ENCODE results near the gene ACOD1. TPM values are rescaled to one million over a fixed set of nuclear protein-coding genes. Genes with fewer than 3 reads are reported as not detected.
A peak's percentile ranks its signal among the peaks of the same experiment; 100 is the strongest.
"Not testable (repeated sequence)": the region's sequence is repeated elsewhere in the genome, so short reads cannot be mapped to it uniquely, and the experiment has no call there.

ACOD1 gene
- total RNA-seq (2014; rRNA removed; shearing (Covaris generic); ENCODE audit: low replicate concordance): not detected in 2 replicates

DNA sequence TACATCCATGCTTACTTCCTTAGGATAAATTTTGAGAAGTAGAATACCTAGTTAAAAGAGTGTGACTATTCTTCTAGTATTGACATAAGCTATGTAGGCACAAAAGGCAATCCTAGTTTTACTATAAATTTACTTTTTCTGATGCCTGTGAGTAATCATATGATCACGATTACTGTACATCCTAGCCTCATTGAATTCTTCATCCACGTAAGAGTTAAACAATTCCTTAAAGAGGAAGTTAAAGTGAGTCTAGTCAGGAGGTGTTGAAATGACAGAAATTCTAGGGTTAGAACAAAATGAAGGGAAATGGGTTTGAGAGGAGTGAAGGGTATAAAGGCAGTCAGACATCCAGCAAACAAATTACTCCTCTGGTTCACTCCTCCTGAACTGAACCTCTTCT lies at the start of gene ACOD1:
Gene ACOD1 (plus strand): TSS at position 363 of the 400 bp plus-strand sequence. CDS start 48 bp downstream, outside the sequence.
- no peak for DNase-seq (ENCODE audit: low read depth)
- in situ Hi-C loops (cut with HindIII; ENCODE audit: low pct_unique_long_range_greater_than_20kb, low sequenced_read_pairs): no loop called here

DNA sequence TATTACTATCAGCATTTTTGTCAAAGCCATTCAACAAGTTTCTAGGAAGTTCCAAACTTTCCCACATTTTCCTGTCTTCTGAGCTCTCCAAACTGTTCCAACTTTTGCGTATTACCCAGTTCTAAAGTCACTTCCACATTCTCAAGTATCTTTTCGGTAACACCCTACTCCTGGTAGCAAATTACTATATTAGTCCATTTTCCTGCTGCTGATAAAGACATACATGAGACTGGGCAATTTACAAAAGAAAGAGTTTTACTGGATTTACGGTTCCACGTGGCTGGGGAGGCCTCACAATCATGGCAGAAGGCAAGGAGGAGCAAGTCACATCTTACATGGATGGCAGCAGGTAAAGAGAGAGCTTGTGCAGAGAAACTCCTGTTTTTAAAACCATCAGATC lies 49.2 kb upstream of the ACOD1 start:
- in situ Hi-C loops (cut with HindIII; ENCODE audit: low pct_unique_long_range_greater_than_20kb, low sequenced_read_pairs); DNase-seq (ENCODE audit: low read depth): not testable (repeated sequence)

DNA sequence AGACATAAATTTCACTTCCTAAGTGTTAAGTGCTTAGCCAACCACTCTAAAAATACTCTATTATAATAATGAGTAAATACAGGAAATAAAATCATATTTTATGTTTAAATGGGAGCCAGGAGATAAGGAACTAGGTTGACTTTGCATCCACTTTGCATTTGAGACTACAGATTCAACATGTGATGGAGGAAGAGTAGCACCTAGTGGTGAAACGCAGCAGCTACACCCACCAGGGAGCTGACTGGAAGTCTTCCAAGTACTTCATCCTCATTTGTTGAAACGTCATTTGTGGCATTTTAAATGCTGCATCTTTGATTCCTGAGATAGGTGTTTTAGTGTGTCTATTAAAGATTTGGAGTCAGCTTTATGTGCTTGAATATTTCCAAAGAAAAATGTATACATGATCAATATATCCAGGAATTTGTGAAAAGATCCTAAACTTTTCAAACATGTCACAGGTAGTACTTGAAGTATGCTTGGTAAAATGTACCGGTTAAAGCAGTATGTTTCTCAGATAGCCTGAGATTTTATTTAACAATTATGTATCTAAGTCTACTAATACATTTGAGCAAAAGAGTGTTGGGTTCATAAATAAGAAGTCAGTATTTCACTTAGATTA lies 44.7 kb upstream of the ACOD1 start:
- DNase-seq (ENCODE audit: low read depth): peak; percentile 28
- in situ Hi-C loops (cut with HindIII; ENCODE audit: low pct_unique_long_range_greater_than_20kb, low sequenced_read_pairs): no loop called here

DNA sequence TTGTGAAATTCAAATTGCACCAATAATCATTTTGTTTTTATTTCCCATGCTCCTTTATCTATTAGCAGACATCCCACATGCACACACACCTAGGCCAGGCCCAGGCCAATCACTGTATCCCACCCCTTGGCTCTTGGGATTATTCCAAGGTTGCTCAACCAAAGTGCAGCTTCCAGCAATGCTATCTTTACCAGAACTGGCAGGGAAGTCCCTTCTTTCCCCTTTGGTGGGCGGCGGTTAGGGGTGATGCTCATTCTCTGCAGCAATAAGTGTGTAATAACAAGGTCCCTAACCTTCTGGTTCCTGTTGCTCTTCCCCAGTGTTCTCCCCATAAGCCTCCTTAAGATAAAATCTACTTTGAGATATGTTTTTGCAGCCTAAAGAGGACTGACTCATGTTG lies 43.8 kb upstream of the ACOD1 start:
- no peak for DNase-seq (ENCODE audit: low read depth)
- in situ Hi-C loops (cut with HindIII; ENCODE audit: low pct_unique_long_range_greater_than_20kb, low sequenced_read_pairs): no loop called here

DNA sequence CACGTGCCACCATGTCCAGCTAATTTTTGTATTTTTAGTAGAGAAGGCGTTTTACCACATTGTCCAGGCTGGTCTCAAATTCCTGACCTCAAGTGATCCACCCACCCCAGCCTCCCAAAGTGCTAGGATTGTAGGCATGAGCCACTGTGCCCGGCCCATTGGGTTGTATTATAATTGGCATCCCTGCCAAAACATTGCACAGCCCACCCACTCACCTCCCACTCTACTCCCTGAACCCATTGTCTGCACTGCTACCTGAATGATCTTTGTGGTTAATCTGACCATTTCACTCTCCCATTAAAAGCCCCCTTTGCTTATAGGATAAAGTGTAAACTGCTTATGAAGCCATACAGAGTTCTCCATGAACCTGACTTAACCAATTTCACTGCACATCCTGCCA lies 35.8 kb upstream of the ACOD1 start:
- DNase-seq (ENCODE audit: low read depth): no peak
- in situ Hi-C loops (cut with HindIII; ENCODE audit: low pct_unique_long_range_greater_than_20kb, low sequenced_read_pairs): no loop called here

DNA sequence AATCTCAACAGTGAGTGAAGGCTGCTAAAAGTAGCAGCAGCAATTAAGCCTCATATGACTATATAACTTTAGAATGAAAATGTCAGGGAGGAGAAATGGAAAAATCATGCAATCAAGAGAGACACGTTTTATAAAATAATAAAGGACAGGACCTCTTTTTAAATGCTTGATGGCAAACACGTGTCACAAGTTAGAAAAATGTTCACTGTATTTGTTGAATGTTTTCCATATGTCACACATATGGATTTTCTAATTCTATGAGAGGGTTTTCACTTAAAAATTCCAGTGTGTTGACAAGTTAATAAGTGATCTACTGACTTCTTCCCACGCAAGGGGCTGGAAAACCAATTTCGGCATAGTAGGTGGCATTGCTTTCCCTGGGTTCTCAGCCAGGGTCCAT lies 34.4 kb upstream of the ACOD1 start:
- DNase-seq (ENCODE audit: low read depth): no peak
- in situ Hi-C loops (cut with HindIII; ENCODE audit: low pct_unique_long_range_greater_than_20kb, low sequenced_read_pairs): no loop called here

DNA sequence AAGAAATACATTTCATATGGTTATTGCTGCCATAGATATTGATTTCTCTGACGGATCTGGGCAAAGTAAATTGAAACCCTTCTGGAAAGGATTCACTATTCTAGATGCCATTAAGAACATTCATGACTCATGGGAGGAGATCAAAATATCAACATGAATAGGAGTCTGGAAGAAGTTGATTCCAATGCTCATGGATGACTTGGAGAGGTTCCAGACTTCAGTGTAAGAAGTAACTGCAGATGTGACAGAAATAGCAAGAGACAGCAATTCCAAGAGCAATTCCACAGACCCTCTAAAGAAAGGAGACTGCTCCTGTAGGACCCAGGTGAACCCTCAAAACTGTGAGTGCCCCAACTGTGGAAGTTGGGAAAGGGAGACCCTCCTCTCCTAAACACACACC lies 31.2 kb upstream of the ACOD1 start:
- no peak for DNase-seq (ENCODE audit: low read depth)
- in situ Hi-C loops (cut with HindIII; ENCODE audit: low pct_unique_long_range_greater_than_20kb, low sequenced_read_pairs): no loop called here

DNA sequence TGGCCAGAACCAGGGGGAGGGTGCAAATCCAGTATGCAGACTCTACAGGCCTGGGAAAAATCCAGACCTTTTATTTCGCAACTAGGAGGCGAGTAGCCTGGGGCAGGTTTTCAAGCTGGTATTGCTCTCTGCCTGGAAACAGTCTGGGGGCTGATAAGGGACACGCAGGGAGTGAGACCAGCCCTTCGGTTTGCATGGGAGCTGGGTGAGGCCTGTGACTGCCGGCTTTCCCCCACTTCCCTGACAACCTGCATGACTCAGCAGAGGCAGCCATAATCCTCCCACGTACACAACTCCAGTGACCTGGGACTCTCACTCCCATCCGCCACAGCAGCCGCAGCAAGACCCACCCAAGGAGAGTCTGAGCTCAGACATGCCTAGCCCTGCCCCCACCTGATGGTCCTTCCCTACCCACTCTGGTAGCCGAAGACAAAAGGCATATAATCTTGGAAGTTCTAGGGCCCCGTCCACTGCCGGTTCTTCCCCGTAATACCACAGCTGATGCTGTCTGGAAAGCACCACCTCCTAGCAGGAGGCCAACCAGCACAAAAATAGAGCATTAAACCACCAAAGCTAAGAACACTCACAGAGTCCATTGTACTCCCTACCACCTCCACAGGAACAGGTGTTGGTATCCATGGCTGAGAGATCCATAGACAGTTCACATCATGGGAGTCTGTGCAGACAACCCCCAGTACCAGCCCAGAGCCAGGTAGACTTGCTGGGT lies 30.4 kb upstream of the ACOD1 start:
- in situ Hi-C loops (cut with HindIII; ENCODE audit: low pct_unique_long_range_greater_than_20kb, low sequenced_read_pairs); DNase-seq (ENCODE audit: low read depth): not testable (repeated sequence)

DNA sequence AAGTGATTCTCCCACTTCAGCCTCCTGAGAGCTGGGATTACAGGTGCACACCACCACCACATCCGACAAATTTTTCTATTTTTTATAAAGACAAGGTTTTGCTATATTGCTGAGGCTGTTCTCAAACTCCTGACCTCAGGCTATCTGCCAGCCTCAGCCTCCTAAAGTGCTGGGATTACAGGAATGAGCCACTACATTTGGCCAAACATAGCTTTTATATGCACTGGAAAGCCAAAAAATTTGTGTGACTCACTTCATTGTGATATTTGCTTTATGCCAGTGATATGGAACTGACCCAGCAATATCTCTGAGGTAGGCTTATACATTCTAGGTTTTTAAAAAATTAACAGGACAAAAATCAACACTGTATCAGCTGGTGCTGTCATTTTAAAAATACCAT lies 26.8 kb upstream of the ACOD1 start:
- DNase-seq (ENCODE audit: low read depth): no peak
- in situ Hi-C loops (cut with HindIII; ENCODE audit: low pct_unique_long_range_greater_than_20kb, low sequenced_read_pairs): no loop called here

DNA sequence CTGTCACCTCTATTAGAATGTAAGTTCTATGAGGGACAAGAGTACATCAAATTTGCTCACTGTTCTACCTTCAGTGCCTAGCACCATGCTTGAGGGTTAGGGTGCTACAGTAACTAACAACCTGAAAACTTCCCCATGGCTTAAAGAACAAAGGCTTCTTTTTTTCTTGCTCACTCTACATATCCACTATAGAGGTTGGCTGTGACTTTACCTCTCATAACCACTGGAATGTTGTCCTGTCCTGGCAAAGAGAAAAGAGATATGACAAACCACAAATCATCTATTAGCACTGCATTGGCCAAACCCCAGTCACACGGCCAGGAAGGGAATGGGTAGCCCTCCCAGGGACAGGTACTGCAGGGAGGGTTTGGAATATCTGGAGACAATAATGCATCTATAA lies 23.2 kb upstream of the ACOD1 start:
- in situ Hi-C loops (cut with HindIII; ENCODE audit: low pct_unique_long_range_greater_than_20kb, low sequenced_read_pairs): no loop called here
- no peak for DNase-seq (ENCODE audit: low read depth)

DNA sequence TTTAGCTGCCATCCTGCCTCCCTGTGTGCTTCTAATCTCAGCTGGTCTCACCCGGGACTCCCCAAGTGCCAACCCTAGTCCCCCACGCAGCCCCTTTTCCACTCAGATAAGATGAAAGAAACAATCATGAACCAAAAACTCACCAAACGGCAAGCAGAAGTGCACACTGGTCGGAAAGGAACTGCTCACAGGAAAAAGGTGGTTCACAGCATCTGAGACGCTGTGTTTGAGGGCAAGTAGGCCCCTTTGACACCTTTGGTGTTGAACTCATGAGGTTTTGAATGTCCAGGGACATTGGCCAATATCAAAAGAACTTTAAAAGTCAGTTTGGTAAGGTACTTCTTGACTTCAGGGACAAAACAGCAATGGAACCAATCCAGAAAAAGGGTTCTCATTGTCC lies 20.4 kb upstream of the ACOD1 start:
- DNase-seq (ENCODE audit: low read depth): no peak
- in situ Hi-C loops (cut with HindIII; ENCODE audit: low pct_unique_long_range_greater_than_20kb, low sequenced_read_pairs): no loop called here

DNA sequence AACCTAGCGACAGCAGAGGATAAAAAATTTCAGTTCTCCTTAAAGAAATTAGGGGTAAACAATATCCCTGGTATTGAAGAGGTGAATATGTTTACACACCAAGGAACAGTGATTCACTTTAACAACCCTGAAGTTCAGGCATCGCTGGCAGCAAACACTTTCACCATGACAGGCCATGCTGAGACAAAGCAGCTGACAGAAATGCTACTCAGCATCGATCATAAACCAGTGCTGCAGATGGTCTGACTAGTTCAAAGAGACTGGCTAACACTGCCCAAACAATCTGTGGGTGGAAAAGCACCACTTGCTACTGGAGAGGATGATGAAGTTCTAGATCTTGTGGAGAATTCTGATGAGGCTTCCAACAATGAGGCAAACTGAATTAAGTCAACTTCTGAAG lies 19.9 kb upstream of the ACOD1 start:
- in situ Hi-C loops (cut with HindIII; ENCODE audit: low pct_unique_long_range_greater_than_20kb, low sequenced_read_pairs): no loop called here
- DNase-seq (ENCODE audit: low read depth): no peak

DNA sequence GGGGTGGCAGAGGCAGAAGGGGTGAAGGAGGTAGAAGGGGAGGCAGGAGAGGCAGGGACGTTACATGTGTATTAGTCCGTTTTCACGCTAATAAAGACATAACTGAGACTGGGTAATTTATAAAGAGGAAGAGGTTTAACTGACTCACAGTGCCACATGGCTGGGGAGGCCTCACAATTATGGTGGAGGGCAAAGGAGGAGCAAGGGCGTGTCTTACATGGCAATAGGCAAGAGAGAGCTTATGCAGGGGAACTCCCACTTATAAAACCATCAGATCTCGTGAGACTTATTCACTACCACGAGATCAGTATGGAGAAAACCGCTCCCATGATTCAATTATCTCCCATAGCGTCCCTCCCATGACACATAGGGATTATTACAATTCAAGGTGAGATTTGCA lies 19.0 kb upstream of the ACOD1 start:
- in situ Hi-C loops (cut with HindIII; ENCODE audit: low pct_unique_long_range_greater_than_20kb, low sequenced_read_pairs): no loop called here
- DNase-seq (ENCODE audit: low read depth): no peak

DNA sequence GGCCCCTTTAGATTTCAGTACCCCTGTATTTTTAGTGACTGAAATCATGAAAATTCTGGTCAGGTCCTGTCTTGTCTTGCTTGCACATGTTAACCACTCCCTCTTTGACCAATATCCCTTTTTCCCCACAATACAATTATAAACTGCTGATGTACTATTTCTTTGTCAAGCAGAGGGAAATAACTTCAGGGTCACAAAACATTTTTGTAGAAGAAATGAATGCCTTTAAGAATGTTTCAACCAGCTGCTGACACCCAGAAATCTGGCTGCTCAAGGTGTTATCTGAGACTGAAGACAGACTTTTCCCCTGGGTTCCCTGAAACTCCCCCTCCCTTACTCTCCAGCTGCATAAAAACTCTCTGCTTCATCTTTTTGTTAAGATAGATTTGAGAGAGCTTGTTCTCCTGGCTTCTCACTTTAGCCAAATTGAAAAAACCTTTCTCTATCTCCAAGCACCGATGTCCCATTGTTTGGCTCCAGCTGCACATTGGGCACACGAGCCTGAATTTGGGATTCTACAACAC lies 18.4 kb upstream of the ACOD1 start:
- DNase-seq (ENCODE audit: low read depth): no peak
- in situ Hi-C loops (cut with HindIII; ENCODE audit: low pct_unique_long_range_greater_than_20kb, low sequenced_read_pairs): no loop called here

DNA sequence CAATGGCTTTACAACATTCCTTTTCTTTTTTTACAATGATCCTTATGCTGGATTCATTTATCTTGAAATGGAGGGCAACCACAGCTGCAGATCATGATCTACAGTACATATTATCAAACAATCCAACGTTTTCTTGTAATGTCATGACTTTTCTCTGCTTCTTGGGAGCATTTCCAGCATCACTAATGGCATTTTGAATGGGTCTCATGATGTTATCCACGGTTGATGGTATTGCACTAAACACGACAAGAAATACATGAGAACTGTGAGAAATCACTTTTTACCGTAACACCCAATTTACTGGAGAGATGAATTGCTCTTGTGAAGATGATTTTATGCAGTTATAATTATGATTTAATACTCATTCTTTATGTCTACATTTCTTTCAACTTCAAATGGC lies 16.2 kb upstream of the ACOD1 start:
- in situ Hi-C loops (cut with HindIII; ENCODE audit: low pct_unique_long_range_greater_than_20kb, low sequenced_read_pairs): no loop called here
- no peak for DNase-seq (ENCODE audit: low read depth)

DNA sequence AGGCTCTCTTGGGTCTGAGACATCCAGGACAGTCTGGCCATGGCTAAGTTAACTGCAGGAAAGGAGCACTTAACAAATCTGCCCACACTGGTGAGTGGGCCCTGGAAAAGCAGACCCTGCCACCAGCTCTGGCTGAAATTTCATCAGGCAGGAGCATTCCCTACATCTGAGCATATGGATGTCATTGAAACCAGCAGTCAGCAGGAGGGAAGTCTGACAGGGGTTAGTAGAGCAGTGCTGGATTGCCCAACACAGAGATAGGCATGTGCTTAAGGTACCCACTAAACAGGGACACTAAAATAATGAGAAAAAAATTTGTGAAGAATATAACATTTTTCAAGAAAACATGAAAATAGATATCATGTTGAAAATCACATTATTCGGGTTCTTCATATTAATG lies 13.6 kb upstream of the ACOD1 start:
- no peak for DNase-seq (ENCODE audit: low read depth)
- in situ Hi-C loops (cut with HindIII; ENCODE audit: low pct_unique_long_range_greater_than_20kb, low sequenced_read_pairs): no loop called here

DNA sequence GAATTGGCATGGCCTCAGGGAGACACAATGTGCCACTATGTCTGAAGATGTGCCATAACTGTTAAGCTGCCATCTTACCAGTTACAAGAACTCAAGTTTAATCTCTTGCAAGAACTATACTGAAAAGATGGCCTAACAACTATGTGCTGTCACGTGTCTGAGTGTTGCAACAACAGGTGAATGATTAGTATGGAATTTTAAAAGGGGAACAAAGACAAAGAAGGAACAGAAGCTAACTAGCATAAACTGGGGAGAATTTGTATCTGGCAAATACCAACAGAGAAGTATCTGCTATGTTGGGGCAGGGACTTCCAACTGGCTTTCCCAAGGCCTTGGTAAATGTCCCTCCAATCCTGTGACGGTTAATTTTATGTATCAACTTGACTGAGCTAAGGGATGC lies 11.5 kb upstream of the ACOD1 start:
- no peak for DNase-seq (ENCODE audit: low read depth)
- in situ Hi-C loops (cut with HindIII; ENCODE audit: low pct_unique_long_range_greater_than_20kb, low sequenced_read_pairs): no loop called here

DNA sequence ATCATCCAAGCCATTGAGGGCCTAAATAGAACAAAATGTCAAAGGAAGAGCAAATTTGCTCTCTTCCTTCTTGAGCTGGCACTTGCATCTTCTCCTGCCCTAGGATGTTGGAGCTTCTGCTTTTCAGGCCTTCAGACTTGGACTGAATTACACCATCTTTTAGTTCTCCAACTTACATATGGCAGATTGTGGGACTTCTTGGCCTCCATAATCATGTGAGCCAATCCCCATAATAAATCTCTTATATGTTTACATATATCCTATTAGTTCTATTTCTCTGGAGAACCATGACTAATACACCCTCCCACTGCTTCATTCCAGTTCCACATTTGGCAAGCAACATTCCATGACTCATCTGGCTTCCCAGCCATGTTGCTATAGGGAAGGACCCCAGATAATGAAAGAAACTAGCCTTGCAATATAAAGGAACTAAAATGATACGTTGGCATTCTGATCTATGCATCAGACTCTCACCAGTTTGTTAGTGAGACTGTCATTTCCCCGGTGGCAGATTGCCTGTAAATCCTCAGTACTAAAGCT lies 11.0 kb upstream of the ACOD1 start:
- DNase-seq (ENCODE audit: low read depth): peak; percentile 27
- in situ Hi-C loops (cut with HindIII; ENCODE audit: low pct_unique_long_range_greater_than_20kb, low sequenced_read_pairs): no loop called here

DNA sequence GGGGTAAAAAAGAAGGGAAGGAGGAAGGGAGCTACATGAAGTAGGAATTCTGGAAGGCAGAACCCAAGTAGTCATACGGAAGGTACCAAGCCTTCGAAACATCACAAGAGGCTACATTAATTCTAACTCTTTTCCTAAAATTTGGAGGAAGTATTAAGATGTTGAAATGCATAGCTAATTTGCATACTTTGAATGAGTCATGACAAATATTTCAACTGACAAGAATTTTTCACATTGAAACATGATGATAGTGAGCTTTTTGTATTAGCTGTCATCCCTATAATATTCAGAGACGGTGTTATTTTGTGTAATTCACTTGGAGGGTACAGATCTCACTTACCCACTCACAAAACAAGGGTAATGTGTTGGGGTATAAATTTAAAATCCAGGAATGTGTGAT lies 9.1 kb upstream of the ACOD1 start:
- no peak for DNase-seq (ENCODE audit: low read depth)
- in situ Hi-C loops (cut with HindIII; ENCODE audit: low pct_unique_long_range_greater_than_20kb, low sequenced_read_pairs): no loop called here

DNA sequence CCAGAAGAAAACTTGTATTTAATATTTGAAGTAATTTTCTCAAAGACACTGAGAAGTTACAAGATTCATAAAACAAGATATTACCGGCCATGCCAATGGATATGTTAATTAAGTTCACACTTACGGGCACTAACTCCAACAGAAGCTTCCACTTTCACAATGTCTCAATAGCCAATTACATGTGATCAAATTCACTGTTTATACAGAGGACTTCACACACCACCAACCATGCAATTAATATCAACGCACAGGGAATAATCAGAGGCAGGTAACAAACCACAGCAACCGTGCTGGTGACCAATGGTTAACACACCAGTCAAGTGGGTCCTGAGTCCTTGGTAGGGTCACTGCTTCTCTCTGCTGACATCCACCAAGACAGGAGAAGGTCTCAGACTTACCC lies 5.9 kb upstream of the ACOD1 start:
- DNase-seq (ENCODE audit: low read depth): no peak
- in situ Hi-C loops (cut with HindIII; ENCODE audit: low pct_unique_long_range_greater_than_20kb, low sequenced_read_pairs): no loop called here

All from Caki2 (cell line).